HL-60 (cell line): ENCODE measurements around the gene RSAD1.

Source experiments
- DNase-seq, 2 experiments: peaks; one replicate each; pipeline ENCODE4 v3.0.0-alpha.2; 2010 to 2020; ENCODE audit warnings: low read depth in 1 of 2, low spot score in 1 of 2
- H3K27ac ChIP-seq: fragments of 250-450 bp; sonication (Bioruptor Pico); replicated peaks from 2 replicates; pipeline ENCODE4 v1.5.1; 2020; ENCODE audit warnings: mild to moderate bottlenecking, moderate library complexity
- H3K27me3 ChIP-seq: fragments of 250-450 bp; sonication (Bioruptor Pico); 2 replicates; pipeline ENCODE4 v1.5.1; 2021; ENCODE audit warnings: mild to moderate bottlenecking, moderate library complexity; ENCODE audit not compliant: insufficient read depth, poor library complexity, severe bottlenecking
- H3K4me3 ChIP-seq: replicated peaks from 2 replicates; pipeline ENCODE4 v1.5.1; 2011; ENCODE audit warnings: mild to moderate bottlenecking, control low read depth, low read length; ENCODE audit not compliant: insufficient read depth
- CTCF ChIP-seq: IDR thresholded peaks from one replicate; pipeline ENCODE4 v1.5.1; 2011; ENCODE audit warnings: low read length, control low read depth, inconsistent platforms; ENCODE audit not compliant: insufficient read depth
- GABPA ChIP-seq: IDR thresholded peaks from 2 replicates; pipeline ENCODE4 v1.6.1; 2012; ENCODE audit warnings: low read depth
- POLR2AphosphoS5 ChIP-seq: IDR thresholded peaks from 2 replicates; pipeline ENCODE4 v1.6.1; 2012; ENCODE audit warnings: low read depth
- SPI1 ChIP-seq: IDR thresholded peaks from 2 replicates; pipeline ENCODE4 v1.6.1; 2012; ENCODE audit warnings: low read depth, mild to moderate bottlenecking, borderline replicate concordance
- TF ChIP-seq, protein P1 (sequence below): IDR thresholded peaks from 2 replicates; pipeline ENCODE4 v1.6.1; 2012; ENCODE audit warnings: low read depth; ENCODE audit not compliant: insufficient replicate concordance

RSAD1 gene

DNA sequence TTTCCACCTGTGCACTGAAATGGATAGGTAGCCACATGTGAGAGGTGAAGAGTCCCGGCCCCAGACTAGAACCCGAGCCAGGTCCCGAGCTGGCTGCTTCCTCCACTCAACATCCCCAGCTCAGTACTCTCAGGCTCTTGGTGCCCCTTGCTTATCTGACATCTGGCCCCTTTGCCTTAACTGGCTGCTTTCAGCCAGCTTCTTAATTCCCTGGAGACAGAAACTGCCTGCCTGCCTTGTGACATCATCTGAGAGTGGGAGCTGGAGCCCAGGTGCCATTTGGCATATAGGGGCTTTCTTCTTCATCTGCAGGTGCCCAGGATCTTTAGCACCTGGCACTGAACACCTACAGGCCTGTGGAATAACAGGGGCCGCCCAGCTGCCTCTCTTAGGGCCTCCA lies 18.9 kb upstream of the RSAD1 start:
- Histone ChIP-seq H3K4me3 (no peak overlapping the region), H3K27me3 (no peaks in the 10 kb centered on the region), H3K27ac (no peak overlapping the region)
- TF ChIP-seq GABPA (no peak), SPI1 (no peak), CTCF (no peak), POLR2AphosphoS5 (no peak)
- TF ChIP-seq, protein P1, sequence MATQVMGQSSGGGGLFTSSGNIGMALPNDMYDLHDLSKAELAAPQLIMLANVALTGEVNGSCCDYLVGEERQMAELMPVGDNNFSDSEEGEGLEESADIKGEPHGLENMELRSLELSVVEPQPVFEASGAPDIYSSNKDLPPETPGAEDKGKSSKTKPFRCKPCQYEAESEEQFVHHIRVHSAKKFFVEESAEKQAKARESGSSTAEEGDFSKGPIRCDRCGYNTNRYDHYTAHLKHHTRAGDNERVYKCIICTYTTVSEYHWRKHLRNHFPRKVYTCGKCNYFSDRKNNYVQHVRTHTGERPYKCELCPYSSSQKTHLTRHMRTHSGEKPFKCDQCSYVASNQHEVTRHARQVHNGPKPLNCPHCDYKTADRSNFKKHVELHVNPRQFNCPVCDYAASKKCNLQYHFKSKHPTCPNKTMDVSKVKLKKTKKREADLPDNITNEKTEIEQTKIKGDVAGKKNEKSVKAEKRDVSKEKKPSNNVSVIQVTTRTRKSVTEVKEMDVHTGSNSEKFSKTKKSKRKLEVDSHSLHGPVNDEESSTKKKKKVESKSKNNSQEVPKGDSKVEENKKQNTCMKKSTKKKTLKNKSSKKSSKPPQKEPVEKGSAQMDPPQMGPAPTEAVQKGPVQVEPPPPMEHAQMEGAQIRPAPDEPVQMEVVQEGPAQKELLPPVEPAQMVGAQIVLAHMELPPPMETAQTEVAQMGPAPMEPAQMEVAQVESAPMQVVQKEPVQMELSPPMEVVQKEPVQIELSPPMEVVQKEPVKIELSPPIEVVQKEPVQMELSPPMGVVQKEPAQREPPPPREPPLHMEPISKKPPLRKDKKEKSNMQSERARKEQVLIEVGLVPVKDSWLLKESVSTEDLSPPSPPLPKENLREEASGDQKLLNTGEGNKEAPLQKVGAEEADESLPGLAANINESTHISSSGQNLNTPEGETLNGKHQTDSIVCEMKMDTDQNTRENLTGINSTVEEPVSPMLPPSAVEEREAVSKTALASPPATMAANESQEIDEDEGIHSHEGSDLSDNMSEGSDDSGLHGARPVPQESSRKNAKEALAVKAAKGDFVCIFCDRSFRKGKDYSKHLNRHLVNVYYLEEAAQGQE = no peak
- DNase-seq = no peak

DNA sequence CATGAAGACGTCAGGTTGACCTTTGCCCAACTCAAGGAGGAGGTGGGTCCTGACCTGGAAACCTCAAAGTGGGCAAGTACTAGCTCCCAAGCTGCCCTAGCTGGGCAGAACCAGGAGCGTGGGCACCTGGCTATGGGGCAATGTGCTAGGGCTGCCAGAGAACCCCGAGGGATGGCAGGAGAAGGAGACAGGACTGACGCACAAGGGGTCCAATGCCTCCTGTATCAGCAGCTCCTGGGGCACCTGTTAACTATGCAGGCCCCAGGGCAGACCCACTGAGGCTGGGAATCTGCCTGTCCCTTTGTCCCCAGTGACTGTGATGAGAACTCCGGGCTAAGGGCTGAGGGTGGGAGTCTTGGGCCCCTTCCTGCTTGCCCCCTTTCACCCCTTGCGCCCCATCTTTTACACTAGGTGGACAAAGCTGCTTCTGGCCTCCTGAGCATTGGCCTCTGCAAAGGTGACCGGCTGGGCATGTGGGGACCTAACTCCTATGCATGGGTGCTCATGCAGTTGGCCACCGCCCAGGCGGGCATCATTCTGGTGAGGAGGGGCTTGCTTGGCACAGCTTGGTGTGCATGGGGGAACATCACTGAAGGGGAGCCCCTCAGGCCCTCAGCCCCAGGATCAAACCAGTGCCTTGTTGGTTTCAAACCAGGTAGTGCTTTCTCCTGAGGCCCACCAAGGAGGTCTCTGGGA lies 17.7 kb upstream of the RSAD1 start:
- H3K4me3 ChIP-seq = no peak overlapping the region
- no peak for TF ChIP-seq POLR2AphosphoS5
- no peak for TF ChIP-seq CTCF
- TF ChIP-seq, protein P1 = no peak
- no peak for DNase-seq
- no peaks in the 10 kb centered on the region for H3K27me3 ChIP-seq
- no peak overlapping the region for H3K27ac ChIP-seq

- H3K27ac ChIP-seq = no peak overlapping the region
- H3K4me3 ChIP-seq = no peak overlapping the region
- TF ChIP-seq, protein P1 = no peak
- TF ChIP-seq POLR2AphosphoS5 (no peak), SPI1 (no peak), GABPA (no peak), CTCF (no peak)
- DNase-seq = no peak
- H3K27me3 ChIP-seq = no peaks in the 10 kb centered on the region
Observed at GRCh38 chr17:50461550-50462132, 17.0 kb upstream of the RSAD1 start.
